GM23338 (cell line): ENCODE results near the gene SBF2. TPM values are rescaled to one million over a fixed set of nuclear protein-coding genes. Genes with fewer than 3 reads are reported as not detected.
A peak's percentile ranks its signal among the peaks of the same experiment; 100 is the strongest.

Source experiments
- ATAC-seq: fragments of 200-7000 bp; cut with Tn5 transposase; 3 replicates; pipeline ENCODE4 v1.9.1; 2020
- DNase-seq: peaks from one replicate; pipeline ENCODE4 v3.0.0-alpha.2; 2015; ENCODE audit warnings: low spot score
- H2AFZ ChIP-seq: fragments of 200-600 bp; sonication (generic); 2 replicates; pipeline ENCODE4 v1.8.0; 2016; ENCODE audit warnings: antibody characterized with exemption, mild to moderate bottlenecking, moderate library complexity
- H3F3A ChIP-seq: fragments of 200-600 bp; sonication (generic); replicated peaks from 2 replicates; pipeline ENCODE4 v1.8.0; 2017; ENCODE audit warnings: antibody characterized with exemption, mixed run types, low read depth
- H3K27ac ChIP-seq: fragments of 200-600 bp; sonication (generic); 2 replicates; pipeline ENCODE4 v1.6.1; 2016; ENCODE audit warnings: low read depth
- H3K27me3 ChIP-seq: fragments of 200-600 bp; sonication (generic); 2 replicates; pipeline ENCODE4 v1.8.0; 2016; ENCODE audit warnings: mild to moderate bottlenecking, mixed run types, moderate library complexity; ENCODE audit not compliant: insufficient read depth
- H3K36me3 ChIP-seq: fragments of 200-600 bp; sonication (generic); 2 replicates; pipeline ENCODE4 v1.8.0; 2016; ENCODE audit warnings: mild to moderate bottlenecking; ENCODE audit not compliant: insufficient read depth
- H3K4me1 ChIP-seq: fragments of 200-600 bp; sonication (generic); 2 replicates; pipeline ENCODE4 v1.8.0; 2016; ENCODE audit warnings: mild to moderate bottlenecking, moderate library complexity; ENCODE audit not compliant: insufficient read depth
- H3K4me2 ChIP-seq: fragments of 200-600 bp; sonication (generic); 2 replicates; pipeline ENCODE4 v1.7.1; 2017; ENCODE audit warnings: mixed run types
- H3K4me3 ChIP-seq: fragments of 200-600 bp; sonication (generic); 2 replicates; pipeline ENCODE4 v1.6.1; 2016; ENCODE audit warnings: mixed run types
- H3K79me2 ChIP-seq: fragments of 200-600 bp; sonication (generic); replicated peaks from 2 replicates; pipeline ENCODE4 v1.8.0; 2017; ENCODE audit warnings: mild to moderate bottlenecking; ENCODE audit not compliant: insufficient read depth
- H3K9me2 ChIP-seq: fragments of 200-600 bp; sonication (generic); 2 replicates; pipeline ENCODE4 v1.8.0; 2017; ENCODE audit not compliant: insufficient read depth
- H4K20me1 ChIP-seq: fragments of 200-600 bp; sonication (generic); replicated peaks from 2 replicates; pipeline ENCODE4 v1.8.0; 2017; ENCODE audit warnings: mild to moderate bottlenecking; ENCODE audit not compliant: insufficient read depth
- H3K27ac Mint-ChIP-seq: 2 replicates; pipeline ENCODE4 v1.8.0; 2020; ENCODE audit warnings: inconsistent platforms, mild to moderate bottlenecking, moderate library complexity, mixed read lengths
- H3K27me3 Mint-ChIP-seq: 3 replicates; pipeline ENCODE4 v1.8.0; 2022; ENCODE audit warnings: low read depth, mild to moderate bottlenecking, moderate library complexity, mixed read lengths, inconsistent platforms; ENCODE audit not compliant: insufficient read depth, poor library complexity
- H3K36me3 Mint-ChIP-seq: 3 replicates; pipeline ENCODE4 v1.8.0; 2021; ENCODE audit warnings: low read depth, mild to moderate bottlenecking, inconsistent platforms, moderate library complexity, mixed read lengths
- H3K4me1 Mint-ChIP-seq: 3 replicates; pipeline ENCODE4 v1.8.0; 2020; ENCODE audit warnings: mild to moderate bottlenecking, inconsistent platforms, mixed read lengths
- H3K4me3 Mint-ChIP-seq: 3 replicates; pipeline ENCODE4 v1.8.0; 2021; ENCODE audit warnings: moderate library complexity, mild to moderate bottlenecking, inconsistent platforms, mixed read lengths
- H3K9me3 Mint-ChIP-seq: 3 replicates; pipeline ENCODE4 v1.8.0; 2020; ENCODE audit warnings: moderate library complexity, mild to moderate bottlenecking, inconsistent platforms, mixed read lengths
- CREB1 ChIP-seq: fragments of 250-450 bp; sonication (Bioruptor Pico); IDR thresholded peaks from 2 replicates; pipeline ENCODE4 v1.5.0; 2020; ENCODE audit warnings: low read depth, mild to moderate bottlenecking, moderate library complexity
- CTCF ChIP-seq, 2 experiments: fragments of 200-600 bp in 1 of 2; sonication (generic) in 1 of 2; conservative IDR thresholded peaks; 2 replicates each; pipeline versions ENCODE4 v1.5.1 to v1.6.1; 2016 to 2017; ENCODE audit warnings: antibody characterized with exemption in 2 of 2, low read depth in 2 of 2, mild to moderate bottlenecking in 2 of 2, moderate library complexity in 1 of 2
- ETS1 ChIP-seq: IDR thresholded peaks from 2 replicates; pipeline ENCODE4 v1.6.1; 2016; ENCODE audit warnings: antibody characterized with exemption
- EZH2 ChIP-seq: fragments of 200-600 bp; sonication (generic); IDR thresholded peaks from one replicate; pipeline ENCODE4 v1.8.0; 2017; ENCODE audit warnings: antibody characterized with exemption, mild to moderate bottlenecking, low read depth; ENCODE audit not compliant: unreplicated experiment
- EZH2phosphoT487 ChIP-seq: fragments of 200-600 bp; sonication (generic); IDR thresholded peaks from one replicate; pipeline ENCODE4 v1.8.1; 2018; ENCODE audit warnings: antibody characterized with exemption; ENCODE audit not compliant: unreplicated experiment
- JUNB ChIP-seq: IDR thresholded peaks from one replicate; pipeline ENCODE4 v1.6.1; 2016; ENCODE audit warnings: antibody characterized with exemption; ENCODE audit not compliant: unreplicated experiment
- NANOG ChIP-seq: IDR thresholded peaks from 2 replicates; pipeline ENCODE4 v1.6.1; 2016; ENCODE audit warnings: antibody characterized with exemption, borderline replicate concordance
- POLR2AphosphoS5 ChIP-seq: IDR thresholded peaks from 2 replicates; pipeline ENCODE4 v1.6.1; 2016; ENCODE audit warnings: antibody characterized with exemption, low read depth
- REST ChIP-seq: IDR thresholded peaks from one replicate; pipeline ENCODE4 v1.6.1; 2018; ENCODE audit warnings: antibody characterized with exemption; ENCODE audit not compliant: unreplicated experiment
- STAT1 ChIP-seq: IDR thresholded peaks from one replicate; pipeline ENCODE4 v1.6.1; 2016; ENCODE audit warnings: antibody characterized with exemption; ENCODE audit not compliant: unreplicated experiment
- ZNF114 ChIP-seq: fragments of 250-450 bp; sonication (Bioruptor Pico); IDR thresholded peaks from 2 replicates; pipeline ENCODE4 v1.5.0; 2020; ENCODE audit warnings: mild to moderate bottlenecking, moderate library complexity
- ZNF331 ChIP-seq: fragments of 250-450 bp; sonication (Bioruptor Pico); IDR thresholded peaks from 2 replicates; pipeline ENCODE4 v1.5.0; 2020; ENCODE audit warnings: low read depth, mild to moderate bottlenecking, moderate library complexity
- ZNF462 ChIP-seq: fragments of 250-450 bp; sonication (Bioruptor Pico); IDR thresholded peaks from 2 replicates; pipeline ENCODE4 v1.5.0; 2020; ENCODE audit warnings: mild to moderate bottlenecking, moderate library complexity
- polyA plus RNA-seq: library from polyadenylated mRNA; unstranded; fragments of >200 nt; fragmentation: Nextera tagmentation; extraction: Ambion mirVana; gene quantifications from 2 replicates; pipeline ENCODE4 v1.2.1, GENCODE V29; 2016
- total RNA-seq: library from RNA; depleted of rRNA; stranded (reverse); fragments of >200 nt; shearing (Covaris generic); gene quantifications from 2 replicates; pipeline ENCODE4 v1.2.3, GENCODE V29; 2014

The SBF2 gene
- total and polyA plus RNA-seq, 2 experiments from 2014 or later: 25.6 to 53.5 TPM

- ATAC-seq: no peak
- Histone ChIP-seq H3K4me2 (no peak overlapping the region), H3K9me2 (0 out of 2 replicates have a peak, but pooled peaks cover 4% of the 10 kb centered on the region), H3K4me1 (no peaks in the 10 kb centered on the region), H3K79me2 (no peaks in the 10 kb centered on the region), H2AFZ (no peak overlapping the region), H3K4me3 (no peak overlapping the region), H3K27me3 (no peaks in the 10 kb centered on the region), H4K20me1 (no peaks in the 10 kb centered on the region), H3K27ac (peak overlapping the region; percentile 45; the same call in 1 of the 2 replicates), H3K36me3 (no peaks in the 10 kb centered on the region), H3F3A (no peaks in the 10 kb centered on the region)
- Mint-ChIP-seq H3K4me3 (no peak overlapping the region), H3K27ac (no peak overlapping the region), H3K27me3 (no peaks in the 10 kb centered on the region), H3K9me3 (peaks cover 9% of the 10 kb centered on the region; the same call in 2 of the 3 replicates), H3K36me3 (peaks cover 15% of the 10 kb centered on the region; the same call in 2 of the 3 replicates), H3K4me1 (no peaks in the 10 kb centered on the region)
- DNase-seq: no peak
- TF ChIP-seq EZH2phosphoT487 (no peak), REST (no peak), STAT1 (no peak), CTCF (conservative IDR thresholded peaks at IDR 0.05; ENCODE audit: low read depth in 2 of 2) (no peak), POLR2AphosphoS5 (no peak), EZH2 (no peak), ETS1 (no peak), NANOG (no peak), ZNF331 (CRISPR knock-in tag) (no peak), ZNF462 (CRISPR knock-in tag) (no peak), CREB1 (CRISPR knock-in tag) (no peak), JUNB (no peak), ZNF114 (CRISPR knock-in tag) (no peak)
Observed at GRCh38 chr11:9943386-9944110, 350.5 kb downstream of the SBF2 start.
